Stimulated activated CD4-positive, alpha-beta T cell treated with anti-CD3 and anti-CD28 coated beads, Interleukin-1b, Interleukin-23, amount 100 ng/mL, for 48 hours (primary cell): ENCODE results near the gene RPL34.
A peak's percentile ranks its signal among the peaks of the same experiment; 100 is the strongest.
"Not testable (repeated sequence)": the region's sequence is repeated elsewhere in the genome, so short reads cannot be mapped to it uniquely, and the experiment has no call there.

Source experiments
- DNase-seq: peaks from one replicate; pipeline ENCODE4 v3.0.0-alpha.2; 2020

Gene RPL34

DNA sequence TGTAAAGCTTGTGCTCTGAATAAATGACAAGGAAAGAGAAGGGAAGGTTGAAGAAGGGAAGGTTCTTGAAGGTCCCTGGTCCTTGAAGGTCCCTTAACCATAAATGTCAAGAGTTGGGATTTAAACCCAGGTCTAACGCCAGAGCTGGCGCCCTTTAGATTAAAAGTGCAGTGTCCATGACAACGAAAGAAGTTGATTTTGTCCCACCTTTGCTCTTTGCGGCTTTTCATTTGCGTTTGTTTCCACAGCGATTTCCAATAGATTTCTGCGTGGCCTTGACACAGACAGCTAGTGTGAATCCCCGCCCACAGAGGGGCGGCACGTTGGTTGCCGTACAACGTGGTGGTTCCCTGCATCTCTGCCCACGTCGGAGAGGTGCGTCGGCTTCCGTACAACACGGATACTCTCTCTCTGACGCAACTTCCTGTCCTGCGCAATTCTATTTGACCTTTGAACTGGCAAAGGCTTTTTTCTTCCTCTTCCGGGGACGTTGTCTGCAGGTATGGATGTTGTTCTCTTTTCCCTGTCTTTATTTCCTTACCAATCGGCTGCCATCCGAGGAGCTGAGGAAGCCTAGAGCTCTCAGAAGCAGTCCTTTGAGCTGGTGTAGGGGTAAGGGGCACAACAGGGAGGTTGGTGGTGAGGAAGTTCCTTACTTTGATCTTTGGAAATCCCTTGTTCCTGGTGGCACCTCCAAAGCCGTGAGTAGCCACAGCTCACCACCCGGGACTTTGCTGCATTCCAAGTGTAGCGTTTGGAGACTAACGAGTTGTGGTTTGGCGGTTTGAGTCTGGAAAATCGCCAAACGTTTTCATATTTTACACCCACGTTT lies at the start of gene RPL34:
TSS of gene RPL34 (plus strand) at position 476 of the 832 bp plus-strand sequence. CDS start 1,384 bp downstream, outside the sequence.
- peak; percentile 97 for DNase-seq

DNA sequence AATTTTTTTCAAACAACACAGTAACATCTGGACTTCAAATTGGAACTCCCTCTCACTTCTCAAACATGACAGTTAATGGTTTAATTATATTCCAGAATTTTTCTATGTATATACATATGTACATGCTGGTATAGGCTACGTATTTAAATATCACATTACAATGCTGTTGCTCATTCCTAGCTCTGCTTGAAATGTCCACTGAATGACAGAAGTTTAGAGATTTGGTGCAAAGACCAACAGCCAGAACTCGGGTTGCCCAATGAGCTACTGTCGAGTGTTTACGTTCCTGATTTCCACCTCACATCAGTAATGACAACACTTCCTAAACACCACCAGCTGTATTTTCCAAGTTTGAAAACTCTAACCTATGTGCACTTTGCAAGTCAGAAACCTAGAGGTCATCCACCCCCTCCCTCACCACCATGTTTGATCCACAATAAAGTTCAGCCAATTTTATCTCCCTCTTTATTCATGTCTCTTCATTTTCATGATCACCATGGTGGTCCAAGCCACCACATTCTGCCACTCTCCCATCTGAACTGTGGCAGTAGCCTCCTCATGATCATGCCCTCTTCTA lies 49.3 kb upstream of the RPL34 start:
- DNase-seq = no peak

DNA sequence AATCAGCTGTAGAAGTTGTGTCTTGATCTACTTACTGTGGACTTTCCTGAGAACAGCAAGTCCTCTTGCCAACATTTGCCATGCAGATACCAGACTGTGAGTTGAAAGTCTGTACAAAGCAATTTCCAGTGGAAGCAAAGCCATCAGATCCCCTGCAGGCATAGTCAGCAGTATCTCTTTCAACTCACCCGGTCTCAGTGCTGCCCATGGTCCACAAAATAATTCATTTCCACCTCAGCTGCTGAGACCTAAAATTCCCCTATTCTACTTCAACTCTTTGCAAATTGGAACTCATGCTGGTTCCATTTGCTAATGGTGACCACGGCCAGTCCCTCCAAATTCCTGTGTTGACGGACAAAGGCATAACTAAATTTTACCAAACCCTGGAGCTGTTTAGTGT lies 46.0 kb upstream of the RPL34 start:
- DNase-seq = no peak

DNA sequence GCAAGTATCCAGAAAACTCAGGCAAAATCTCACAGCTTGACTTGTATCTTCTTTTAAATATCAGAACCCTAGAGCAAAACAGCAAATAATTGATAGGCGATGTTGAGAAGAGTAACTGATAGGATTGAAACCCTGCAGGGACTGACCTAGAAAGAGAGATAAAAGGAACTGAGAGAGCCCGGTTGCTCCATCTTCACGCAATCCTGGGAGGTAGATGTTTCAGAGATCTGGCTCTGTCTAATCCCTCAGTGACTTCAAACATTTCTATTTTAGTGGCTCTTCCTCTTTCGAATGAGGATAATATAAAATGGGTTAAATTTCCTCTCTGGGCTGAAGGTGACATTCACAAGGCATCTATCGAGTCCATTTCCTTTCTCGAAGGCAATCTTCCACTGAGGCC lies 39.3 kb upstream of the RPL34 start:
- DNase-seq = no peak

DNA sequence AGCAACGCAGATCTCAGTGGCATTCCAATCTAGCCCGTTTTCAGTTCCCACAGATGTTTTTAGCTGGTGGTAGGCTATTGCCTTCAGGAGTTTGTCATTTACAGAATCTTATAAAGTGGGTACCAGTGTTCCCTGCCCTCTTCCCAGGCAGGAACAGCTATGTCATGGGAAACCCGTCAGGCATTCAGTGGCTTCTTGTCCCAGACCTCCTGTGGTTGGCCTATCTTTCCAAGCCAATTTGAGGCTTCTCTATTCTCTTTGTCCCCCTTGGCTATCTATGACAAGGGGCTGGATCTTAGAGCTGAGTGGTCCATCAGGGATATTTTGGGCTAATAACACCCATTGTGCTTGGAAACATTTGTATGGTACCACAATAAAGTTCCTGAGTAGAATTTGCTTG lies 33.6 kb upstream of the RPL34 start:
- DNase-seq = no peak

DNA sequence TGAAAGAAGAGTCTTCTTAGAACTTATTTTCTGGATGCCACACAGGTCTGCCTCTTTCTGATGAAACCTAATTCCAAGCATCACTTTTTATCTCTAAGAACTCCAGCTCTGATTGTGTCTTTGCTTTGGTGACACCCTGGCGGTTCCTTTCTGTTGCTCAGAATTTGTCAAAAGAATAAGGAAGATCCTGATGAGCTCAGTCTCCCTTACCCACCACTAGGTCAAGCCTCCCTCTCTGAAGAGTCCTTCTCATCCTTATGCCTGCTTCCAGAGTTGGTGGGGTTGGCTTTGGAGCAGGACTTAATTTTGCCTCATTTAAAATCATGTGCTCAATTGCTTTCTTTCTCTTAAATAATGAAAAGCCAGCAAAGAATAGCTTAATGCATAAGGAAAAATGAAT lies 31.5 kb upstream of the RPL34 start:
- no peak for DNase-seq

DNA sequence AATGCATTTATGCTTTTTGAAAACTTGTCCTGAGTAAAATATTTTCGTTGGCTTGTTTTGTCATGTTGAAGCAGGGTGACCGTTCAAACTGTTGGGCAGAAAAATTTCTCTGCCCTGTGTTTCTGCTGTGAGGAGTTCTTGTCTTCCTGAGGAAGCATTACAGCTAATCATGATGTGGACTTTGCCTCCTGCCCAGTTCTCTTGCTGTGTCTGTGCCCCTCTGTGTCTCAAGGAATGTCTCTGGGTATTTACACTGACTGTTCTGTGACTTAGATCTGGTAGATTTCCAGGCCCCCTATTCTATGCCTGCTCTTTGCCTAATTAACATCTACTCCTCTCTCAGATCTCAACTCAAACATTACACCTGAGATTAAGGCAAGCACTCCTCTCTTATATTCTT lies 30.4 kb upstream of the RPL34 start:
- DNase-seq = no peak

DNA sequence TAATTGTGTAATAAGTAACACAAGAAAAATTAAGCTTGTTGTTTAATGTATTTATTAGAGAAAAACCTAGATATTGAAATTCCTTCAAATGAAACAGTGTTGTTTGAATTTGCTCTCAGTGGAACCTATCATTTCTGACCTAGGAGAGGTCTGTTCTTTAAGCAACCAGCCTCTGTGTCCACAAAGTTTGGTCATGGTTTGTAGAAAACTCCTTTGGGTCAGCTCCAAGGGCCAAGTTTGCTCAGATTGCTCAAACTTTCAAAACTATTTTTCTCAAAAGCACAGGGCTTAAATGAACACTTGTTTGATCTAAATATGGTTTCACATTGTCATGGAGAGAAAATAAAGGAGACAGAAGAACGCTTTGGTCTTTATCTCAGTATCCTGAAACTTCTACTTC lies 29.6 kb upstream of the RPL34 start:
- no peak for DNase-seq

DNA sequence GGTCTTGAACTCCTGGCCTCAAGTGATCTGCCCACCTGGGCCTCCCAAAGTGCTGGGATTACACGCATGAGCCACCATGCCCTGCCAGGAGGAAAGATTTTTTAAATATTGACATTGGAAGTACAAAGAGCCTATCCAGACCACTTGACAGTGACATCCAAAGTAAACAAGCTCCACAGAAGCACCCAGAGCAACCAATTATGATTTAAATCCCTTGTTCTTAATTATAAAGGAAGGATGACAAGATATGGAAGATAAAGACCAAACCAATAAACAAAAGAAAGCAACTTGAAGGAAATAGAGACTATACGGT lies 27.7 kb upstream of the RPL34 start:
- DNase-seq = no peak

DNA sequence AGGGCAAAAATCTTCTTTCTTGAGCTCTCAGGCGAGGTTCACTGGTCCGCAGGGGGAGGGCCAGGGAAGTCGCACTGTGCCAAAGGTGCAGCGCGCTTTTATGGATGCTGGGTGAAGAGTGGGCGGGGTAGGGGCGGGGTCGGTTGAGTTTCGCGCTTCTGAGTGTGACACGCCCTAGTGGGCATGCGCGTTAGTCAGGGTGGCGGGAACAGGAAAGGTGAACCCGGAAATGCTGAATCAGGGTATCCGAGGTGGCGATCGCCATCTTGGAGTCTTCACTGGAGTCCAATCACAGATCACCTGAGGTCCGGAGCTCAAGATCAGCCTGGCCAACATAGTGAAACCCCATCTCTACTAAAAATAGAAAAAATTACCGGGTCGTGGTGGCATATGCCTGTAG lies 26.1 kb upstream of the RPL34 start:
- DNase-seq = not testable (repeated sequence)

DNA sequence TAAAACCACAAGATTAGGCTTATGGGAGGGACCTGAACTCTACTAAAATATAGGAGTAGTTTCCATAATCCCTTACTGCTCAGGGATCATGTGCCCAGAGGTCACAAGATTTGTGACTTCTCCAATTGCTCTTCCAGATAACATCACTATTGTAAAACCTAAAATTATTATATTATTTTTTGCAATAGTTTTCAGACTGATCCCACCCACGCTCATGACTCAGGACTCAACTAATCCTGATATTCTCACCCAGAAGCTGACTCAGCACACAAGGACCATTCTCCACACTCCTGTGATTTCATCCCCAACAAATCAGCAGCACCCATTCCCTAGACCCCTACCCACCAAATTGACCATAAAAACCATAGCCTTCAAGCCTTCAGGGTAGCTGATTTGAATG lies 24.0 kb upstream of the RPL34 start:
- DNase-seq = no peak

DNA sequence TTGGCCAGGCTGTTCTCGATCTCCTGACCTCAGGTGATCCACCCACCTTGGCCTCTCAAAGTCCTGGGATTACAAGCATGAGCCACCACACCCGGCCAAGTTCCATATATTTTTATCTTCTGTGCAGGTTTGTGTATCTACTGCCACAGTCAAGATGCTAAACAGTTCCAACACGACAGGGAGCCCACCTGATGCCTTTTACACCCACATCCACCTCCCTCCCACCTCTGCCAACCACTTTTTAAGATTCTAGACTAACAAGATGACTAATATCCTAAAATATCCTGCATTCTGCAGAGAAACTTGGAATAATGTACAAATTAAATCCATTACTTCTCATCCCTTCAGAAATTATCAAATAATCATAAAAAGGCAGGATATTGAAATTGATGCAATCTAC lies 19.3 kb upstream of the RPL34 start:
- DNase-seq = no peak

DNA sequence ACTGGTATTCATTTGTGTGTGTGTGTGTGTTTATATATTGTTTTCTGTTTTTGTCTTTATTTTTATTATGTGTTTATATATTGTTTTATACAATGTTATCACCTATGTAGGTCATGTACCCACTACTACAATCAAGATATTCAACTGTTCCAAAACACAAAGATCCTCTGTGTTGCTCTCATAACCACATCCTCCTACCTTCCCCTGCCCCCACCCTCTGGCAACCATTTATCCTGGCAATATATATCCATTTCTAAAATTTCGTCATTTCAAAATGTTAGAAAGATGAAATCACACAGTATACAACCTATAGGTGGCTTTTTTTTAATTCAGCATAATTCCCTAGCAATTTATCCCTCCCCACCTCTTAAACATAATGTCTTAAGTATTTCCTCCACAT lies 18.8 kb upstream of the RPL34 start:
- no peak for DNase-seq

DNA sequence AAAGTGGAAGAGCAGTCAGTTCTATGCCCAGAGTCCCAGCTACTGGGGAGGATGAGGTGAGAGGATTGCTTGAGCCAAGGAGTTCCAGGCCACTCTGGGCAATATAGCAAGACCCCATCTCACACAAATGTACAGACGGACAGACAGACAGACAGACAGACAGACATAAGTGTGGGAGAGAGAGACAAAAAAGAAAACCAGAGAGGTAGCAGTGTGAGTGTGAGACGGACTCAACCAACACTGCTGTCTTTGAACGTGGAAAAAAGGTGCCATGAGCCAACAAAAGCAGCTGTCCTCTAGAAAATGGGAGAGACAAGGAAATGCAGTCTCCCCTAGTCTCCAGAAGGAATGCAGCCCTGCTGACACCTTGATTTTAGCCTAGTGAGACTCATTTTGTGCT lies 18.2 kb upstream of the RPL34 start:
- no peak for DNase-seq

DNA sequence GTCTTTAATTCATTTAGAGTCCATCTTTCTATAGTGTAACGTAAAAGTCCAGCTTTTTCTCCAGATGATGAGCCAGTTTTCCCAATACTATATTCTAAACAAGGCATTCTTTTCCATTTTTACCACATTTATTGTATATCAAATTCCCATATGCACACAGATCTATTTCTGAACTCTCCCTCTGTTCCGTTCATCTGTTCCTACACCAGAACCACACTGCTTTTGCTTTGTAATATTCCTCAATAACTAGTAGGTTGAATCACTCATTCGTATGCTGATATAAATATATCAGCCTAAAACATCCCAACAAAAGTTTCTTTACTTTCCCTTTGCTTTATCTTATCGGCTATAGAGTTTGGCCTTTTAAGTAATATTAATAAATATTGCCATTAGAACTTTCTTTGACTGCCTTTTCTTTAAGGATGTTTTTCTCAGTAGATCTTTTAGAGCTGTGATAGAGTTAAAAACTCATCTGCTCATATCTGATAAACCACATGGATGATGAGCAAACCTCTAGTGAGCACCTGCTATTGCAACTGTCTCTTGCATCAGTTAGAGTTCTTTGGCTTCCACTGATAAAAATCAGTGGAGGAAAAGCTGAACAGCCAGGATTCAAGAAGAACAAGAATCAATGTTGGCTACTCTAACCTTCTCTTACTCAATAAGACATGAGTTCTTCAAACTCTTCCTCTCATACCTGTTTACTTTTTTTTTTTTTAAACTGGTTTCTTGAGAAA lies 13.1 kb upstream of the RPL34 start:
- no peak for DNase-seq

DNA sequence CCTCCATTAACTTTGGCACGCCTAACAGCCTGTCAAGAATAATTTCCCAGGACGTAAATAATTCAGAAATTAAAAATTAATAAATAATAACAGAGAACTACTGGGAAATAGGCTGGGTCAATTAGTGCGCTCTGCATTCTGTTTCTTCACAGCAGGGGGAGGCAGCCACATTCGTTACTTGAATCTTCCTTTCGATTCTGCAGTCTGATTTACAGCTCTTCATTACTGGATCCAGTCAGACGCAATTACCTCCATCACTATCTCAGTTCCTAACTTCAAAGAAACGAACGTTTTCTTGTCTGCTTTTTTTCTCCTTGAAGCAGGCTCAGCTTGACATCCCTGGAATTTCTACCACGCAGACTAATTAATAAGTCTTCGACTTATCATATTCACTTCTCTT lies 9.0 kb upstream of the RPL34 start:
- no peak for DNase-seq

DNA sequence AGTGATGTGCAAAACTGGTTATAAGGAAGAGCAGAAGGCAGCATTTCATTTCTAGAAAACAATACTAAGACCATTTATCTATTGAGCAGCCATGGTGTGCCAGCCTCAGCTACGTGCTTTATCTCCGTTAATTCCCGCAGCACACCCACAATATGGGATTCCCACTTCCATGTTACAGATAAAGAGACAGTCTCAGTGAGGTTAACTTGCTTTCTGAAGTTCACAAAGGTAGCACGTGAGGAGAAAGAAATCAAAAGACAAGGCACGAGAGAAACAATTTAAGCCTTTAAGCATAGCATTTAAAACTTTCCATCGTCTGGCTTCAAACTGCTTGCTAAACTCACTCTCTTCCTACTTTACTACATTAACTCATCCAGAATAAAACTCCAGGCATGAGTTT lies 8.0 kb upstream of the RPL34 start:
- DNase-seq = no peak

DNA sequence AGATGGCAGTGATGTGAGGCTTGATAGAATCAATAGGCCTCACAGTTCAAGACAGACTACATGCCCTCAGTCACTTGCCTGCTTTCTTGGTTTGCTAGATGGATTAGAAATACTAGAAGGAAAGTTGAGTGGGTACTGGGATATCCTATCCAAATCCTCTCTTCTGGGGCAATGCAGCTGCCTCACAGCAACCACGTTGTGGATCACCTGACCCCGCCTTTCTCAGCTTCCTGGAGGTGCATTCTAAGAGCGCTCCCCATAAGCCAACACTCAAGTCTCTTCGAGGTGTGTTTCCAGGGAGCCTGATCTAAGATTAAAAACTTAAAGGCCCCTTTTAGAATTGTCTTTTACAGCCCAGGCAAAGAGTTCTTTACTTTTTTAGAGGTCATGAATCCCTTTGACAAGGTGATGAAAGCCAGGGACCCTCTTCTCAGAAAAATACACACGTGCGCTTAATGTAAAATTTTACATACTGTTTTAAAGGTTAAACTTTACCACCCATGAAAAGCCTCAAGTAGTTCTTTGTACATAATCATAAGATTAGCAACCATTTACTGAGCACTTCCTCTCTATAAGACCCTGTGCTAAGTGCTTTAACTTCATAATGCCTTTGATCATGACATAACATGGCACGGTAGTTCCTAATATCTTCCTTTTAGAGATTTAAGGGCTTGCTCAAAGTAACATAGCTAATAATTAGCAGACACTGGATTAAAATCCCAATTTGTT lies 840 bp upstream of the RPL34 start:
- peak; percentile 44 for DNase-seq

DNA sequence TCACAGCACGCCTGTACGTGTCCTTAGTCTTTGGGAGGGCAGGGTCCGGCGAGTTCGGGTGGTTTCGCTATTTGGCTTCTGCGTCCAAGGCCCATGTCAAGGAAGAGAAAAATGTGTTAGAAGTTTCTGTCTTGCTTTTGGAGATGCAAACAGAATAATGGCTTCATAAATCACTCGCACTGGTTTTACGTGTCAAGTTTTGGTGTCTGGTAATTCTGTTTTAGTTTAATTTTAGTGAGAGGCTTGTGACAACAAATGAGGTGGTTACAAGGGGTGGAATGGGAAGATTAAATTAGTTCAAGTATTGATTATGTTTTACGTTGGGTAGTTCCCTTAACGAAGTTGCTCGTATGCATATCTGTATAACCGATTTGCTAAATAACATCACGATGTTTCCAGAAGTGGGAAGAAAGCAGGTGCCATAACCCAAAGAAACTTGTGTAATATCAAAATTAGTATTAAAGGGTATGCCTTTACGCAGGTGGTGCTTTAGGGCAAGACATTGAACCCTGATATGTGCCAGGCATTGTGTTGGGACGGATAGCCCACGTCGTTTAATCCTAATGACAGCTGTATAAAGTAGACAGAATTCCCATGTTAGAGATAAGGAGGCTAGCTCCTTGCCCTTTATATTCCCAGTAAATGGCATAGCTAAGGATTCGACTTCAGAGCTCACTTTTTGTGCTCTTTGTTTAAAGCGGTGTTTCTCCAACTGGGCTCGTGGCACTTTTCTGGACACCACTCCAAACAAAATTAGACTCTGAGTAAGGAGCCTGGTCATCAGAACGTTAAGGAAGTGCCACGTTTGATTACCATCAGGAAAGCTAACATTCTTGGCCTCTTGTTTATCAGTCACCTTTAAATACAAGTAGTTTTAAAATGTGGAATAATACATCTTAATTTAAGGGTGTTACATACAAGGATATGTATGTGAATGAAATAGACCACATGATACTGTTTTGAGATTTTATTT lies 843 bp downstream of the RPL34 start:
- no peak for DNase-seq

DNA sequence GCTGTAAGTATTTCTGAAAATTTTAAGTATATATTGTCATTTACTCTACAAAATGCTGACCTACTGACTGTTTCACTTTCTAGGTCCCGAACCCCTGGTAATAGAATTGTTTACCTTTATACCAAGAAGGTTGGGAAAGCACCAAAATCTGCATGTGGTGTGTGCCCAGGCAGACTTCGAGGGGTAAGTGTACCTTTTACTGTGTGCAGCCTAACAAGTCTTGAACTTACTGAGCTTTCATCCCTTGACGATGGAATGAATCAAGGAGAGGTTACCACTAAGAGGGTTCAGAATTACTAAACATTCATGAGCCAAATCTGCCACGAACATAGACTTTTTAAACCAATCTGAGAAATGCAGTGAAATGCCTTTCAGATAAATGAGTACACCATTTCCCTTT lies 1.6 kb downstream of the RPL34 start:
- DNase-seq = peak; percentile 56

DNA sequence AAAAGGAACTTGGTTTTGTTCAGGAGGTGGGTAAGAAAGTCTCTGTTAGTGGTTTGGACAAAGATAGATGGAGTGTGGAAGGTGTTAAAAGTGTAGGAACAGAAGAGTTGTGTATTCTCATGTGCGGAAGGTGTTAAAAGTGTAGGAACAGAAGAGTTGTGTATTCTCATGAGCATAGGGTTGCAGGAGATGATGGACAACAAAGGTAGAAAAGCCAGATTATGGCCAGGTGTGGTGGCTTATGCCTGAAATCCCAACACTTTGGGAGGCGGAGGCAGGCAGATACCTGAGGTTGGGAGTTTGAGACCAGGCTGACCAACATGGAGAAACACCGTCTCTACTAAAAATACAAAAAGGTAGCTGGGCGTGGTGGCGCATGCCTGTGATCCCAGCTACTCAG lies 2.5 kb downstream of the RPL34 start:
- no peak for DNase-seq
